K562 (cell line): ENCODE data around the gene IRF1. TPM values are rescaled to one million over a fixed set of nuclear protein-coding genes. Genes with fewer than 3 reads are reported as not detected.

ENCODE experiments used
- CHD7 ChIP-seq: fragments of 200-600 bp; sonication (generic); IDR thresholded peaks from one replicate; pipeline ENCODE4 v1.6.1; 2012; ENCODE audit warnings: mild to moderate bottlenecking, low read depth, low read length, inconsistent platforms
- polyA plus RNA-seq, 8 experiments: library from polyadenylated mRNA; depleted of rRNA in 4 of 8; stranded (reverse) in 5 of 8; unstranded in 3 of 8; fragments of >200 nt; fragmentation: Nextera tagmentation in 2 of 8; fragmentation: Illumina TruSeq in 1 of 8; extraction: Ambion mirVana in 2 of 8; extraction: Trizol in 1 of 8; gene quantifications; 2 replicates each; pipeline versions ENCODE4 v1.2.1 to v1.2.3, GENCODE V29; 2011 to 2014; ENCODE audit warnings: inconsistent platforms in 1 of 8, missing spikeins in 1 of 8
- total RNA-seq, 7 experiments: library from RNA; depleted of rRNA in 6 of 7; stranded (reverse); fragments of >200 nt in 6 of 7; fragmentation: Illumina TruSeq in 2 of 7; extraction: Trizol in 2 of 7; gene quantifications; 2 replicates each; pipeline versions ENCODE4 v1.2.1 to v1.2.3, GENCODE V29; 2011 to 2021; ENCODE audit warnings: low replicate concordance in 1 of 7

Gene IRF1
- total and polyA plus RNA-seq, 9 of the 15 experiments (the other 6 are each of a cell fraction or from before 2014, with no cell fraction given): 1.1 to 12.3 (median 5.9) TPM

- TF ChIP-seq CHD7: no peak
- TF ChIP-seq, all 486 proteins: peak for 142
Measured at GRCh38 chr5:132495667-132496190, 5.2 kb upstream of the IRF1 start (continued).
